ENCODE results near the gene PSMA1.
A peak's percentile ranks its signal among the peaks of the same experiment; 100 is the strongest.
"Not testable (repeated sequence)": the region's sequence is repeated elsewhere in the genome, so short reads cannot be mapped to it uniquely, and the experiment has no call there.

Gene PSMA1

DNA sequence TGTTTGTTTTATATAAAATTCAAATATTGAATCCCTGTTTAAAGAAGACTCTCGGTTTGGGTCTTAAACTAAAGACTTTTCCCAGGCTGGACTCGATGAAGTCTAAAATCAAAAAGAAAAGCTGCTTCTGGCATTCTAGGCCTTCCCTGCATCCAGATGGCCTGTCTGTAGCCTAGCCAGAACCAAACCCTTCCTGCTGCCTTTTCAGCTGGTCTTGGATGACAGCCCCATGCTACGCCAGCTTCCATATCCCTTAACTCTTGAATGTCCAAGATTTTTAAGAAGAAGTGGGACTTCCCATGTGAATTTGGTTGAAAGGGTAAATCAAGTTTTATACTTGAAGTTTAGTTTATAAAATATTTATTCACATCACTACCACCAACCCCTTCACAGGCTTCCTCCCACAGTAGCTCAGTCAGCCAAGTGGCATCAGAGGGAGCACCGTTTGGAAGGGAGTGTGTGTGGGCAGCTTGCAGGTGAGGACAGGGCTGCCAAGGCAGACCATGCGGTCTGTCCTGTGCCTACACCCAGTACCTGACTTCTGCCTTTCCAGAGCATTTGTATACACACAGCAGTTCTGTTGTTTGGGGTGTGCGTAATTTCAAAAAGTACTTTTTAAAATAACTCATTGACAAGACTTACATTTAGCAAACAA, 18.2 kb upstream of the PSMA1 start:
- no peak for DNase-seq
- intact Hi-C loops (cut with DNase I), result loop anchor here (10.0 kb wide), 1 partner anchor 366 kb away; no protein-coding TSS in a partner anchor

DNA sequence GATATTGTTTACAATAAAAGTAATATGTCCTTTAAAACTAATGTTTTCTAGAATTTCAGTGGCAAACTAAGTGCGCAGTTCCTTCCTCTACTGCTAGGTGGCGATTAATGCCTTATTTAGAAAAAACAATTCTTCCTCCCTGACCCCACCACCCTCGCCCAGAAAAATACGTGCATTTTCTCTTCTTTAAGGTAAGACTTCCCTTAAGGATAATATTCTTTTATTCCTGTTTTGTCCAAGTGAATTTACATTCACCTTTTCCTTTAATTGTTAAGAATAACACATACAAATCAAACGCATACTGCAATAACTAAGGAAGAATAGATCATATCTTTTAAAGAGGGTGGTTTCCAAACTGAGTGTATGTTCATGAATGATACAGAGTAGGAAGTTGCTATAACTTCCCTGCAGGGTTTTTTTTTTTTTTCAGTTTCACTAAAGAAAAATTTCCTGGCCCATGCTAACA, 17.0 kb upstream of the PSMA1 start:
- intact Hi-C loops (cut with DNase I), result loop anchor here (10.0 kb wide), 1 partner anchor 368 kb away; no protein-coding TSS in a partner anchor
- peak in 18 of 42 donors; percentile 10 to 65 (median 31) for DNase-seq

DNA sequence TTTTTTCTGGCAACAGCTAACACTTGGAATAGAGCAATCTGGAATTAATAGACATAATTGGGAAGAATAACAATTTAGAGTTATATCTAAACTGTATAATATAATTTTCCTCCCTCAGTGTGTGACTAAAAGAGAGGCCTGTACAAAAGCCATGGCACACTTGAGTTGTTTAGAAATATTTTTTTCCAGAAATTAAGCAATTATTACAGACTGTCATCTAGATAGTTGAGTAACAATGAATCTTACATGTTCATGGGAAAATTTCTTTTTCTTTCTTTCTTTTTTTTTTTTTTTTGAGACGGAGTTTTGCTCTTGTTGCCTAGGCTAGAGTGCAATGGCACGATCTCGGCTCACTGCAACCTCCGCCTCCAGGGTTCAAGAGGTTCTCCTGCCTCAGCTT, 15.0 kb upstream of the PSMA1 start:
- DNase-seq, result not testable (repeated sequence)
- intact Hi-C loops (cut with DNase I), result loop anchor here (10.0 kb wide), 1 partner anchor 370 kb away; no protein-coding TSS in a partner anchor

DNA sequence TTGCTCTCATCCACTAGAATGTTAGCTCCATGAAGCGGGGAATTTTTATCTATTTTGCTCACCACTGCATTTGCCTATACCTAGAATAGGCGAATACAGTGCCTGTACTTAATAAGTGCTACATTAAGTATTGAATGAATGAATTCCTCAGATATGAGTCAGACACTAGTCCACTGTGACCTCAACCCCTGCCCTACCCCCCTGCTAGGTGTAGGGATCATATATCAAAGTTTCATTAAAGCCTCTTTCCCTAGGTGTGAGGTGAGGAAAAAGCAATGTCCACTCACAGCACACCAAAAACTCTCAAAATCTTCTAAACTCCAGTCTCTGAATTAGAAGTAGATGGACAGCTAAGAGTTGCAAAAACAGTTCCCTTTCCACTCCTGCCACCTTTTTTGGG, 9.8 kb upstream of the PSMA1 start:
- intact Hi-C loops (cut with DNase I), result loop anchor here (10.0 kb wide), 1 partner anchor 375 kb away; no protein-coding TSS in a partner anchor
- DNase-seq, result no peak

DNA sequence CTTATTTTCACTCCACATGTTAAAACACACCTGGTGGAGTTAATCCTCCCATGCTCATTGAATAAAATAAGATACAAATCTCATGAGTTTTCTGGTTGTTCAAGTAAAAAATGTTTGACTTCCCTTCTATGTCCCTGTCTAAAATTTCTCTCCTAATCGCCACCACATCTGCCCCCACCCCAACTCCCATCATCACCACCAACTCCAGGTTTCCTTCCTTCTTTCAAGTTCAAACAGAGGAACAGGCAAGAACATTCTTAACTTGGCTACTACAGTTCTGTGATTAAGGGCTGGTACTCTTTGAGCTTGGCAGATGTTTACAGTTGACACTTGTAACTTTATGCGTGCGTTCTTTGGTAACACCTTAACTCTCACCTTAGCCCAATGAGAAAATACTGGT, 9.1 kb upstream of the PSMA1 start:
- no peak for DNase-seq
- intact Hi-C loops (cut with DNase I), result no loop called here

DNA sequence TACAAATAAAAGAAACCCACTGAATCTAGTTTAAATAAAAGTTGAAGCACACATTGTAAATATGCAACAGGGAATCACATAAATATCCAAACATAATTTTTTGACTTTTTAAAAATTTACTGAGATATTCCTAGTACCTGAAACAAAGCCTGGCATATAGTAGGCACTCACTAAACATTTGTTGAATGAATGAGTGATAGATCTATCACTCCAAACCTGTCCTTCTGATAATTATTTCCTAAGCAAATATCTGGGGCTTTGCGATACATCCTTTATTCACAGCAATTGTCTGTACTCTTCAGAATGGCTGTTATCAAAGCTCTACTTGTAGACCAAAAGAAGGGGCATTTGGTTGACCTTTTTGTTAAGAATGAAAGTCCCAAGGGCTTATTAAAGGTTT, 2.6 kb upstream of the PSMA1 start:
- intact Hi-C loops (cut with DNase I), result no loop called here
- no peak for DNase-seq

DNA sequence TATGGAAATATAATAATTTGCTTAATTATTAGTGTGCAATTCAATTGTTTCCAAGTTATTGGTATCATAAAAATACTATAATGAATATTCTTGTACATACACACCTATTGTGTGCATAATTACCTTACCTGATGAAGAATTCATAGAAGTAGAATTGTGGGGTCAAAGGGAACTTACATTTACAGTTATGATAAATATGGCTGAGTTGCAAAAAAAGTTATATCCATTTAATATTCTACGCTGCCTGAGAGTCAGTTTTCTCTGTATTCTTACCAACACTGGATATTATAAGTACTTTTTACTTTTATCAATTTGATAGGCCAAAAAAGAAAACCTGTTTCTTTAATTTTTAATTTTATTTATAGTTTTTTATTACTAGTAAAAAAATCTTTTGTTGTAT, 2.1 kb upstream of the PSMA1 start:
- intact Hi-C loops (cut with DNase I), result no loop called here

DNA sequence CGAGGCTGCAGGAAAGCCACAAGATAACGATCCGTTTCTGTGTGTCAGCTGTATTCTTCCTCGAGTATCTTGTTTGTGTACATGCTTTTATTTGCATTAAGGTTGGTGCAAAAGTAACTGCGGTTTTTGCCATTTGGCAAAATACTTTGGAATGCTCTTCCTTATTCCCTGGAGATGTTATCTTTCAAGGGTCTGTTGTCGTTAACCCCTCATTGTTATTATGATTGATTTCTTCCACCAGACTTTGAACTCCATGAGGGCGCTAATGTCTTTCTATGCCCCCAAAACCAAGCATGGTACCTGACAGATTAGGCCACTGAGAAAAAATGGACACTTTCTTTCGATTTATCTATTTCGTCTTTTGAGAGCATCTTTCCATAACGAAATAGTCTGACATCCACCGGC, 563 bp upstream of the PSMA1 start:
- DNase-seq, result no peak
- intact Hi-C loops (cut with DNase I), result no loop called here

More for the DNA sequence above, 2.1 kb upstream of the PSMA1 start:
- DNase-seq, result no peak

DNA sequence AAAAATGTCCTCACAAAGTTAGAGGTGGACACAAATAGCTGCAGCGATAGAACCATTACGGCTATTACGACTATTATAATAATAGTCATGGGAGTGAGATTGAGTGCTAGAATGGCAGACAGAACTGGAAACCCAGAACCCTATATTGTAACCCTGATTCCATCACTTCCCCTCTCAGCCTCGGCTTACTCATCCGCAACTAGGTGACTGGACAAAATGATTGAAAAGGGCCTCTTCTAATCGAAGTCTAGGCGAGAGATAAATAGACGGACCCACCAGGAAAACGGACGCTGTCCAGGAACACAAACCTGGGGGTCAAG, 629 bp downstream of the PSMA1 start:
- intact Hi-C loops (cut with DNase I), result loop anchor here (2.0 kb wide), 1 partner anchor 19 kb away; no protein-coding TSS in a partner anchor

DNA sequence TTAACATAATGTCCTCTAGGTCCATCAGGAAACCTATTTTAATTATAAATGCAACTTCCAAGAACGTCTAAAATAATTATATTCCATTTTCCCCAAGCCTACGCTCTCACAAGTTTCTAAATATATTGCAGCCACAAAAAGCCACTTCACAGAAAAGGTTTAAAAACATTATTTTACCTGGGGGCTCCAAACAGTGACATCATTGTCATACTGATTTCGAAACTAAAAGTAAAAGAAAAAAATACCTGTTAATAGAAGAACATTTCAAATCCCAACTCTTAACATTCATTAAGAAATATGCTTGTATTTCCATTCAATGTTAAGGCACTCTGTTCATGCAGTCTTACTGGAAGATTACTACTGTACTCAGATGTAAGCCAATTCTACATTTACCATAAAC, 1.4 kb downstream of the PSMA1 start:
- DNase-seq, result no peak
- intact Hi-C loops (cut with DNase I), result loop anchor here (2.0 kb wide), 1 partner anchor 18 kb away; no protein-coding TSS in a partner anchor

More for the DNA sequence above, 629 bp downstream of the PSMA1 start:
- no peak for DNase-seq

DNA sequence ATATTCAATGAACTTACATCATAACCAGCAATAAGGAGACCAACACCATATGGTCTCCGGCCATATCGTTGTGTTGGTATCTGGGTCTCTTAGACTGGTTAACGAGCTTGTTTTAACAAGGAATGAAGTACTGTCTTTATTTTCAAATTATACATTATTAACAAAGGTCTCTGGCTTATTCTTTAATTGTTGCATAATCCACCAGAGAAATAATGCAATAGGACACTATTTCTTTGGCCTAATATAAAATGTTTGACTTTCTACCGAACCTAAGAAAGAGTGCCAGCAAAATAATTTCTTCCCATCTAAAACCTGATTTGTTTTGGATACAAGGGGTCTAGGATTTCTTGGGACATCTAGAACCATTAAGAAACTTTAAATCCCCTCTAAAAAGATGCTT, 6.4 kb downstream of the PSMA1 start:
- intact Hi-C loops (cut with DNase I), result no loop called here
- DNase-seq, result no peak

DNA sequence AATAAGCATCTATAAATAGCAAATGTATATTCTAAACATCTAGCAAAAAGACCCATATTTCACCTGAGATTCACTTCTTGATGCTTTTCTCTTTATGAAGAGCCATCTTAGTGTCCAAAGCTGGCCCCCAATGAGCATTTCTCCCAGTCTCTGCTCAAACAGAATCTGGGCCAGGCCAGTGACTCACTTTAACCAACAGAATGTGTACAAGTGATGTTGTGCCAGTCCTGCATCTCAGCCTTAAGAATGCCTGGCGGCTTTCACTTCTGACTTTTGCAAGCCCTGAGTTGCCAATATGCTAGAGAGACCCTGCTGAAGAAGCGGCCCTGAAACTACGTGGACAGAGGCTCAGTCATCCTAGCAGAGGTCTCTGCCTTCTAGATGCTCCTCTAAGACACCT, 13.7 kb downstream of the PSMA1 start:
- no peak for DNase-seq
- intact Hi-C loops (cut with DNase I), result no loop called here

DNA sequence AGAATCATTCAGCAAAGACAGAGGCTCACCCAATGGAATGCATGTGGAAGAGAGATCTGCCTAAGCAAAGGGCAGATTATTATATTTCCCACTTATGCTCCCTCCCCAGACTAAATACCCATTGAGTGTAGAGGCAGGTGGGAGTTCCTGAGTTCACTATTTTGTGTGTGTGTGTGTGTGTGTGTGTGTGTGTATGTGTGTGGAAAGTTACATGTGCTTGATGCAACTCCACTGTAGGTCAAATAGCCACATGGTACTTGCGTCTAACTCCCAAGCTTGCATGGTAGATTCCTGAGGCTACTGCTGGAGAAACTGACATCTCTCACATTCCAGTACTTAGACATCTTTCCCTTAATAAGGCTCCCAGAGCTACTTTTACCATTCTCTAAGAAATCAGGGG, 17.2 kb downstream of the PSMA1 start:
- no peak for DNase-seq
- intact Hi-C loops (cut with DNase I), result no loop called here

DNA sequence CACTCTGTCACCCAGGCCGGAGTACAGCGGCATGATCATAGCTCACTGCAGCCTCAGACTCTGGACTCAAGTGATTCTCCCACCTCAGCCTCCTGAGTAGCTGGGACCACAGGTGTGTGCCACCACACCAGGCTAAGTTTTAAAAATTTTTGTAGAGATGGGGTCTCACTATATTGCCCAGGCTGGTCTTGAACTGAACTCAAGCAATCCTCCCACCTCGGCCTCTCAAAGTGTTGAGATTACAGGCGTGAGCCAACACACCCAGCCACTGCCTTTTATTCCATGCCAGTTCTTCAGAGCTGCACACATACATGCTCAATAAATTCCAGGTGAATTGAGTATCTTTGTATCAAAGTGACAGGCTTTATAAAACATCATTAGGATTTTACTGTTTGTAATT, 18.1 kb downstream of the PSMA1 start:
- intact Hi-C loops (cut with DNase I), result no loop called here
- DNase-seq, result no peak

DNA sequence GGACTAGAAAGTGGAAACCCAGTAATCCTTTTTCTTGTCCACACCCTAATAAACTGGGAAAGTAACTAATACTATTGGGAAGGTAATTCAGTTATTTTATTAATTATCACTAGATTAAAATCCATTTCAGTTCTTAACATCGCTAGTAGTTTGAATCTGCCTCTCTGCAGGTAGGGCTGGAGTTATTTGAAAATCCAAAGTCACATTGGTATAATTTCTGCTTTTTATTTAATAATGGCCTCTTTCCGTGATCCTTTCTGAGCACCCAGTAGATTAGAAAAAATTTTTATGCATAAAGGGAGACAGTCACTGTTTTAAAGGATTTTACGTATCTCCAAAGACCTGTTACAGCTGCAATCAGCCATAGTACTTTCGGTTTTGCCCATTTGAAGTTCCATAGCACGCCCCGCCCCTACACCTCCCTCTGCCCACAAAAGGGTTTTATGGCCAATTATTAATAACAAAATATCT, 20.0 kb downstream of the PSMA1 start:
- intact Hi-C loops (cut with DNase I), result loop anchor here (2.0 kb wide), 1 partner anchor 19 kb away; no protein-coding TSS in a partner anchor
- peak in 20 of 42 donors; percentile 17 to 67 (median 30) for DNase-seq

DNA sequence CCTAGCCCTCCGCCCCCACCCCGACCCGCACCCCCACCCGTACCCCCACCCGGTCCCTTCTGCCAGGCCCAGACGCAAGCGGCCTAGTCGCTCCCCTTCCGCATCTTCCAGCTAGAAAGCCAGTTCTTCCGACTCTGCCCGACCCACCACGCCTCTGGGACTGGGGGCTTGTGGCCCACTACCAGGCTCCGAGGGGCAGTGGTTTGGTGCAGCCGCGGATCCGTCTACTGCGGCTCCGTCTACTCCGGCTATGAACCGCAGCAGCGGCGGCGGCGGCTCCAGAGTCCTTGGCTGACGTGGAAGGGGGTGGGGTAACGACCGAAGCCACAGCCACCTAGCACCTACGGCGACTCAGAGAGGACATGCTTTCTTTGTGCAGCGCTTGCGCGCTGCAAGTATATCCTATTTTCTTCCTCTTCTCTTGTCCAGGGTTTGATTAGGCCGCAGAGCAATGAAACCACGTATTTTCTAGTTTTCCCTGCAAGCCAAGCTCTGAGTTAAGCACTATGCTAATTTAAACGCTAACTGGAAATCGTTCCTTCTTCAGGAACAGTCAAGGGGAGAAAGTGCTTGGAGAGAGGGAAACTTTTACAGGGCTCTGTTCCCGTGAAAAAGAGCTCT, 20.5 kb downstream of the PSMA1 start, which contains the start of gene COPB1:
COPB1 (minus strand) TSS at position 252 of the 621 bp plus-strand sequence. CDS start 883 bp downstream, outside the sequence.
- intact Hi-C loops (cut with DNase I), result loop anchor here (2.0 kb wide), 1 partner anchor 19 kb away; no protein-coding TSS in a partner anchor
- peak; percentile 88 to 97 (median 94) for DNase-seq

DNA sequence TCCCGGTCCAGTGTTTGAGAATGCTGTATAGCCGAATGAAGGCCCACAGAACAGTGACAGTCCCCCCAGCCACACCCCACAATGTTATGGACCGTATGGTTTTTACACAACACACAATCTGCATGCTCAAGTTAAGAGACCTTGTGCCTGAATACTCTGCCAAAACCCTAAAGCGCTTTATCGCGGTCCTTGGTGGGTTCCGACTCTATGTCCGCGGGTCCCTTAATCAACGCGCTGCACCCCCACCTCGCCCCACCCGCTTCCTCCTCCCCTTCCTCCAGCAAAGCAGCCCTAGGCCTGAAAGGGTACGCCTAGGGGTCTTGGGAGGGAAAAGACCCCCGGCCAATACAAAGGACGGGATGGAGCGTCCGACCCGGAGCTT, 21.0 kb downstream of the PSMA1 start:
- DNase-seq, result peak in 20 of 42 donors; percentile 9 to 65 (median 32)
- intact Hi-C loops (cut with DNase I), result no loop called here

DNA sequence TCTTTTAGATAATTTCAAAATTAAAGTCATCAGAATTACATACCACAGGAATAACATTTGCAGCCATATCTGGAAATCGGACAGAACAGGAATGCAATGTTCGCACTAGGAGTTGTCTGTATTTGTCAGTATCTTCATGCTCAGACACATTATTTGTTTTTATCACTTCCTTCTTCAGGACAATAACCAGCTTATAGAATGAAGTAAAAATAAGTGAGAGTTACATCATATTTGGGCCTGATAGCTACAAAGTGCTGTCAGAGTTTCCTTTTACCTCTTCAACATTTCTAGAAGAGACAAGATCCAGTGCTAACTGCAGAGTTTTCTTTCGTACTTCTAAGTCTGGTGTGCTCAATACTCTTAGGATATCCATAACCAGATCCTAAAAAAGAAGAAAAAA, 39.5 kb downstream of the PSMA1 start:
- DNase-seq, result no peak
- intact Hi-C loops (cut with DNase I), result no loop called here

DNA sequence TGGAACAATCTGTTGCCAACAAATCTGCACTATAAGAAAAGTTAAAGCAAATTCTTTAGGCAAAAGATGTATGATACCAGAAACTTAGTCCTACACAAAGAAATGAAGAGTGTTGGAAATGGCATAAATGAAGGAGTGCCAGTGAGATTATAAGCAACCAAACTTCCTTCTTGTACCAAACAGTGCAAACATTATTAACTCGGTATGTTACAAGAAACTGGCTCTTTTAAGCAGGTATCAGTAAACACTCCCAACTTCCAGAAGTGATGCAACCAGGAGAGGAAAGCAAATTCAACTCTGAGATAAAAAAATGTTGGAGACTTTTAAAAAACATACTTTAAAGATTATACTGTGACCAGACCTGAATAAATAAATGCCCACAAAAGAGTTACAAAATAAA, 49.1 kb downstream of the PSMA1 start:
- no peak for DNase-seq
- intact Hi-C loops (cut with DNase I), result no loop called here

DNA sequence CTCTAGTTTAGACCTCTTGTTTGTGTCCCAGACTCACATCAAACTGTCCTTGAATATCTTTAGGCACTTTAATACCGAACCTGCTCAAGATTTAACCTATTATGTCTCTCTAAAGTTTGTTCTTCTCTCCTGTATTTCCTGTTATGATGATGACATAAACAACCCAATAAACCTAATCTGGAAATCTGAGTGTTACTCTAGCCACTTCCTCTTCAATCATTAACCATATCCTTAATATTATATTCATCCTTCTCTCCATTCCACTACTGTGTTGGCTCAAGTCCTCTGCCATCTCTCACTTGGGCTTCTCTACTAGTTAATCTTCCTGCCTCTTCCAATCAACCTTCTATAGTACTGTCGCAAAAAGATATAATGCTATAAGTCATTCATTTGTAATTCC, 56.6 kb downstream of the PSMA1 start:
- intact Hi-C loops (cut with DNase I), result no loop called here

More for the DNA sequence above, 56.6 kb downstream of the PSMA1 start:
- no peak for DNase-seq

Data from head of caudate nucleus (tissue), 42 donors.